Natural killer cell (primary cell): ENCODE data around the gene FLT1. TPM values are rescaled to one million over a fixed set of nuclear protein-coding genes. Genes with fewer than 3 reads are reported as not detected.
A peak's percentile ranks its signal among the peaks of the same experiment; 100 is the strongest.

Experiments used
- ATAC-seq, 3 donors: fragments of 150-1000 bp in 2 of 3; fragments of 200-7000 bp in 1 of 3; cut with Tn5 transposase; 1 replicate in 1 of 3; 2 replicates in 2 of 3; pipeline ENCODE4 v1.10.0; 2021; ENCODE audit warnings: mild to moderate bottlenecking in 2 of 3, moderate library complexity in 2 of 3
- DNase-seq, 2 donors: peaks; one replicate each; pipeline versions ENCODE4 v3.0.0 to v3.0.0-alpha.2; 2013 to 2021; ENCODE audit warnings: mixed read lengths in 1 of 2
- H3K27ac ChIP-seq: one replicate; pipeline ENCODE4 v1.5.1; 2013; ENCODE audit warnings: mild to moderate bottlenecking, low read length
- H3K27me3 ChIP-seq: one replicate; pipeline ENCODE4 v1.6.1; 2013; ENCODE audit warnings: low read length; ENCODE audit not compliant: control insufficient read depth, insufficient read depth
- H3K36me3 ChIP-seq: one replicate; pipeline ENCODE4 v1.6.1; 2013; ENCODE audit warnings: low read length; ENCODE audit not compliant: control insufficient read depth, insufficient read depth
- H3K4me1 ChIP-seq: one replicate; pipeline ENCODE4 v1.6.1; 2013; ENCODE audit warnings: low read length; ENCODE audit not compliant: control insufficient read depth, insufficient read depth
- H3K4me3 ChIP-seq: one replicate; pipeline ENCODE4 v1.5.1; 2013; ENCODE audit warnings: low read length
- H3K9me3 ChIP-seq: one replicate; pipeline ENCODE4 v1.6.1; 2013; ENCODE audit warnings: low read length; ENCODE audit not compliant: control insufficient read depth, insufficient read depth
- H3K27ac Mint-ChIP-seq, 2 donors: one replicate each; pipeline ENCODE4 v1.8.0; 2022; ENCODE audit warnings: mild to moderate bottlenecking in 2 of 2, mixed read lengths in 2 of 2, moderate library complexity in 1 of 2
- H3K27me3 Mint-ChIP-seq, 2 donors: one replicate each; pipeline ENCODE4 v1.8.0; 2022; ENCODE audit warnings: low read depth in 2 of 2, mixed read lengths in 2 of 2
- H3K36me3 Mint-ChIP-seq: one replicate; pipeline ENCODE4 v1.8.0; 2022; ENCODE audit warnings: mixed read lengths
- H3K4me1 Mint-ChIP-seq, 2 donors: one replicate each; pipeline ENCODE4 v1.8.0; 2022; ENCODE audit warnings: mixed read lengths in 2 of 2
- H3K4me3 Mint-ChIP-seq: one replicate; pipeline ENCODE4 v1.8.0; 2022; ENCODE audit warnings: mild to moderate bottlenecking, moderate library complexity, mixed read lengths
- H3K9me3 Mint-ChIP-seq, 2 donors: one replicate each; pipeline ENCODE4 v1.8.0; 2022; ENCODE audit warnings: mixed read lengths in 2 of 2
- CTCF ChIP-seq: fragments of 200-600 bp; IDR thresholded peaks from one replicate; pipeline ENCODE4 v1.8.0; 2022; ENCODE audit warnings: antibody characterized with exemption
- WGBS: methylation state at CpG from one replicate; pipeline ENCODE4 v1.1.7; 2013; ENCODE audit warnings: missing lambda C conversion rate; ENCODE audit not compliant: insufficient coverage; 5-methylcytosine and 5-hydroxymethylcytosine counted together
- intact Hi-C: fragments of 100-400 bp; cut with micrococcal nuclease; formaldehyde crosslinking; loops from one replicate; pipeline ENCODE4 v1.14.2; 2022
- total RNA-seq, 4 donors: library from RNA; stranded (reverse); fragments of 120-200 nt in 1 of 4; gene quantifications; one replicate each; pipeline versions ENCODE4 v1.2.3 to v1.2.4, GENCODE V29; 2013 to 2022

FLT1 gene
- total RNA-seq, result under 1 TPM; 0.05 to 0.43 (median 0.07) TPM
- 0.97 TPM for total RNA-seq (2013)

- intact Hi-C loops, result no loop called here
- no peaks in the 10 kb centered on the region for H3K36me3 Mint-ChIP-seq
- DNase-seq, result peak; percentile 19 to 55
- no peaks in the 10 kb centered on the region for H3K4me1 Mint-ChIP-seq
- peak within 1 kb of the TSS; percentile 51 for H3K4me3 Mint-ChIP-seq
- H3K27ac Mint-ChIP-seq, result no peak within 1 kb of the TSS
- Histone ChIP-seq H3K27ac (no peak within 1 kb of the TSS), H3K4me1 (peaks cover 21% of the 10 kb centered on the region), H3K9me3 (no peaks in the 10 kb centered on the region), H3K27me3 (peaks cover 28% of the 10 kb centered on the region), H3K36me3 (no peaks in the 10 kb centered on the region), H3K4me3 (no peak within 1 kb of the TSS)
- peak in 2 of 3 donors; percentile 37 to 51 for ATAC-seq
- no peaks in the 10 kb centered on the region for H3K9me3 Mint-ChIP-seq
- peaks cover 38 to 66% of the 10 kb centered on the region in 2 donors for H3K27me3 Mint-ChIP-seq
- TF ChIP-seq CTCF, result no peak
- WGBS, result under 1% methylated on average over 84 of the region's 84 CpGs
Measured at GRCh38 chr13:28494778-28495537, at the start of gene FLT1. FLT1 (minus strand) TSS chr13:28495128; CDS start chr13:28494843, 285 bp downstream.

GRCh38 chr13:28544026-28544425 is 49.1 kb upstream of the FLT1 start:
- H3K36me3 Mint-ChIP-seq, result no peaks in the 10 kb centered on the region
- no peak for DNase-seq
- Histone ChIP-seq H3K27ac (no peak overlapping the region), H3K27me3 (no peaks in the 10 kb centered on the region), H3K9me3 (no peaks in the 10 kb centered on the region), H3K4me3 (no peak overlapping the region), H3K4me1 (no peaks in the 10 kb centered on the region), H3K36me3 (no peaks in the 10 kb centered on the region)
- H3K4me3 Mint-ChIP-seq, result no peak overlapping the region
- H3K27me3 Mint-ChIP-seq, result peaks cover 8 to 33% of the 10 kb centered on the region in 2 donors
- no peaks in the 10 kb centered on the region for H3K4me1 Mint-ChIP-seq
- no peak for TF ChIP-seq CTCF
- no peak for ATAC-seq
- no peak overlapping the region for H3K27ac Mint-ChIP-seq
- WGBS, result 93% methylated on average over 1 of the region's 1 CpG
- intact Hi-C loops, result no loop called here
- H3K9me3 Mint-ChIP-seq, result peaks cover 0 to 2% of the 10 kb centered on the region in 2 donors

- ATAC-seq (no peak), DNase-seq (no peak)
- H3K36me3 Mint-ChIP-seq, result no peaks in the 10 kb centered on the region
- no peak for TF ChIP-seq CTCF
- H3K27me3 Mint-ChIP-seq, result peaks cover 8 to 25% of the 10 kb centered on the region in 2 donors
- intact Hi-C loops, result no loop called here
- Histone ChIP-seq H3K27ac (no peak overlapping the region), H3K9me3 (no peaks in the 10 kb centered on the region), H3K36me3 (no peaks in the 10 kb centered on the region), H3K4me3 (no peak overlapping the region), H3K4me1 (no peaks in the 10 kb centered on the region), H3K27me3 (no peaks in the 10 kb centered on the region)
- H3K4me1 Mint-ChIP-seq, result no peaks in the 10 kb centered on the region
- no peak overlapping the region for H3K4me3 Mint-ChIP-seq
- no peak overlapping the region for H3K27ac Mint-ChIP-seq
- H3K9me3 Mint-ChIP-seq, result peaks cover 0 to 2% of the 10 kb centered on the region in 2 donors
- 83% methylated on average over 3 of the region's 4 CpGs for WGBS
Measured at GRCh38 chr13:28542804-28543203, 47.9 kb upstream of the FLT1 start.

- H3K4me3 Mint-ChIP-seq, result no peak overlapping the region
- Histone ChIP-seq H3K4me3 (no peak overlapping the region), H3K4me1 (no peaks in the 10 kb centered on the region), H3K9me3 (no peaks in the 10 kb centered on the region), H3K27me3 (no peaks in the 10 kb centered on the region), H3K36me3 (no peaks in the 10 kb centered on the region), H3K27ac (no peak overlapping the region)
- H3K4me1 Mint-ChIP-seq, result no peaks in the 10 kb centered on the region
- TF ChIP-seq CTCF, result no peak
- H3K9me3 Mint-ChIP-seq, result peaks cover 0 to 2% of the 10 kb centered on the region in 2 donors
- WGBS, result 84% methylated on average over 2 of the region's 2 CpGs
- DNase-seq (no peak), ATAC-seq (no peak)
- peaks cover 3 to 25% of the 10 kb centered on the region in 2 donors for H3K27me3 Mint-ChIP-seq
- H3K27ac Mint-ChIP-seq, result no peak overlapping the region
- H3K36me3 Mint-ChIP-seq, result no peaks in the 10 kb centered on the region
- intact Hi-C loops, result no loop called here
Measured at GRCh38 chr13:28541966-28542365, 47.0 kb upstream of the FLT1 start.
